UCSD-AML1 (cell line): ENCODE data around the gene PTPRG.

Source experiments
- DNase-seq: peaks from one replicate; lab custom pipeline; 2025; ENCODE audit not compliant: unreplicated experiment; lab: John Stamatoyannopoulos, UW

PTPRG gene

DNA sequence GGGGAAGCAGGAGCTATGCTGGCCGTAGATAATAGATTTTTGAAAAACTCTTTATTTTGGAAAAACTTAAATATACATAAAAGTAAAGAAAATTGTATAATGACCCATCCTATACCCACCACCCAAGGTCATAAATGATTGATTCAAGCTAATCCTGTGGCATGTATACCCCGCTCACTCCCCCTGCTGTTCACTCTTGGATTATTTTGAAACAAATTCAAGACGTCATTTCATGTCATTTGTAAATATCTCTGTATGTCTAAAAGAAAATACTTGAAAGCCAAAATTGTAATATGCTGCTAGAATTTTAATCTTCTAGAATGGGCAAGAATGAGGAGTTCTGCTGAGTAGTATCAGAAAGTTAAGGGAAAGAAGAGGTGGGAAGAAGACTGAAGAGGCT is 570.2 kb downstream of the PTPRG start:
- DNase-seq, result no peak

- no peak for DNase-seq
These were observed 570.7 kb downstream of the PTPRG start for GRCh38 chr3:62132027-62132602.

DNA sequence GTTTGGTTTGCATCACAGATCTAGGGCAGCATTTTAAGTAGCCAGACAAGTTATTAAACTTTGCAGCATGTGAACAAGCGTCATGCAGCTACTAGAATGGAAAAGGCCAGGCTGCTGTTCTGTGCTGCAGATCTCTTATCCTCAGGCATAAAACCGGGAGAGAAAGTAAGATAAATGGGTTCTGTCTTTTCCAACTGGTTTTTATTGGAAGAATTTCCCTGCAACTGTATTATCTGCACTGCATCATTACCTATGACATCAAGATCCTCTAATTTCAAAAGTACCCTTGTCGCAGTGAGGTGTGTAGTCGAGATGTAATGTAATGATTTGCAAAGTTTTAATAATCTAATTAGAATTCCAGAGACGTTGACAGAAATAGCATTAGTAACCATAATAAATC is 571.6 kb downstream of the PTPRG start:
- no peak for DNase-seq

DNA sequence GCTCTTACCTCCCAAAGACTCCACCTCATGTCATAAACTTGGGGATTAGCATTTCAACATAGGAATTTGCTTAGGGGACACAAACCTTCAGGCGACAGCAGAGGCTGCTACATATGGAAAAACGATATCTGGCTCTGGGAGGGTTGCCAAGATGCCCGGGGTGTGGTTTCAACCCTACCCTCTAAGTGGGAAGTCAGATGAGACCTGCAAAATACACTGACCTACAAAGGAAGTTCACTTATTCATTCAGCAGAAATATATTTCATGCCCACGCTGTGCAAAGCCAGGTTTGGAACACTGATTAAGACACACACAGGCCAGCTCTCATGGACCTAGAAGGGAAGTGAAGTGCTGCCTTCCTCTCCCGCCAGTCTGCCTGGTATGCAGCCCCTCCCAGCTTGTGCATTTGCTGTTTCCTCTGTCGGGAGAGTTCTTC is 572.7 kb downstream of the PTPRG start:
- DNase-seq, result no peak

GRCh38 chr3:62135741-62136140 is 574.4 kb downstream of the PTPRG start:
- DNase-seq, result no peak

- no peak for DNase-seq
These were observed 578.6 kb downstream of the PTPRG start for GRCh38 chr3:62139957-62140356.

- DNase-seq, result no peak
These were observed 581.1 kb downstream of the PTPRG start for GRCh38 chr3:62142331-62143085.

DNA sequence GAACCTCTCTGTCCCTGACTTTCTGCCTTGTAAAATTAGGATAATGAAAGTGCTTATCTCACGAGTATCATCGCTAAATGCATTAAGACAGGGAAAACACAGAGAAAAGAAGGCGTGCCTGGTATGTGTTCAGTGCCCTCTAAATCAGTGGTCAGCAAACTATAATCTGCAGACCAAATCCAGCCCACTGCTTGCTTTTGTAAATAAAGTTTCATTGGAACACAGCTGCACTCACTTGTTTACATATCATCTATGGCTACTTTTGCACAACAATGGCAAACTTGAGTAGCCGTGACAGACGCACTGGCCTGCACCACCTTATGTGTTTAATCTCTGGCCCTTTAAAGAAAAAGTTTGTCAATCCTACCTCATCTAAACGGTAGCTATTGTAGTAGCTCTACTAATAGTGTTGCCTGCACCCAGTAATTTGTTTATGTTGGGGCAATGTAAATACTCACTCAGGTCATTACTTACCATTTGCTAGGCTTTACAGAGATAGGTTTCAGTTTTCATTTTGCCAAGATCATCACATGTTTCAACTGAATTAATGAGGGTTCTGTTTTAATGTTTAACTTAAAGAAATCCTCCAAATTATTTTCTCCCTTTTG is 582.6 kb downstream of the PTPRG start:
- DNase-seq, result no peak

- DNase-seq, result no peak
These were observed 583.1 kb downstream of the PTPRG start for GRCh38 chr3:62144482-62144881.

DNA sequence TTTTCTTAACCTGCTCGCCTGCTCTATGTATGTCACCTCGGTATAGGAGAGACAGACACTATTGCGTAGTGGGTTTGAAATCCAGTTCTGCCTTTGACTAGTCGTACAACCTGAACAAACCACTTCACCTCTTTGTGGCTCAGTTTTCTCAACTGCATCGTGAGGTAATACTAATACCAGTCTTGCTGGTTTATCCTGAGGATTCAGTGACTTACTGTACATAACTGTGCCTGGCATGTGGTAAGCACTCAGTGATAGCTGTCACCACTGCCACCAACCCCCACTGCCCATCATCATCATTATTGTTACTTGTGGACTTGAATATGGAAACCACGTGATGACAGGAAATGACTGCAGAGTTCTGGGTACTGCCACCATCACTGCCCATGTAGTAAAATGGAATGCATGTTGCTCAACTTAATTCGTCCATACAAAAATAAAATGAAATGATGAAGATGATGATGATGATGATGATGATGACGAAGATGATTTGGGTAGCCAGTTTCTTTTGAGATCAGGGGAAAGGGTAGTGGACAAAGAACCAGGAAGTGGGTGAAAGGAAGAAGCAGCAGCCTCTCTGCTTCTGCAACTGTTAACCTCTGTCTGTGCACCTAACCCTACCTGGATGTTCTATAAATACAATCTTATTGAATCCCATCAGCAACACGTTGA is 583.9 kb downstream of the PTPRG start:
- no peak for DNase-seq

DNA sequence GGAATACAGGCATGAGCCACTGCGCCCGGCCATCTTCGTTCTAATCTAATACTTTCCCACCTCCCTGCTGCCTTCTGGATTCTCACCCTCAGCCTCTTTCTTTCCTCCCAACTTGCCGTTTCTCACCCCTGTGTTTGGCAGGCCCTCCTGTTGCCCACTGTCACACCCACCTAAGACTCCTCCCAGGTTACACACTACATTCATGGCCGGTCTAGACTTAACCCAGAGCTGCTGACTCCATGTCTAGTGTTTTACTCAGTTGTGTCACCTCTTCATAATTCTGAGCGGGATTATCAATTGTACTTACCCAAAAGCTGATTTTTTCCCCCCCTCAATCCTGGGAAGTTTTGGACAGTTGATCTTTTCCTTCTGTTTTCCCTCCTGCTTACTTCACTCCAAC is 588.2 kb downstream of the PTPRG start:
- no peak for DNase-seq

- DNase-seq, result no peak
These were observed 588.6 kb downstream of the PTPRG start for GRCh38 chr3:62149962-62150361.

GRCh38 chr3:62151591-62151990 is 590.2 kb downstream of the PTPRG start:
- no peak for DNase-seq

DNA sequence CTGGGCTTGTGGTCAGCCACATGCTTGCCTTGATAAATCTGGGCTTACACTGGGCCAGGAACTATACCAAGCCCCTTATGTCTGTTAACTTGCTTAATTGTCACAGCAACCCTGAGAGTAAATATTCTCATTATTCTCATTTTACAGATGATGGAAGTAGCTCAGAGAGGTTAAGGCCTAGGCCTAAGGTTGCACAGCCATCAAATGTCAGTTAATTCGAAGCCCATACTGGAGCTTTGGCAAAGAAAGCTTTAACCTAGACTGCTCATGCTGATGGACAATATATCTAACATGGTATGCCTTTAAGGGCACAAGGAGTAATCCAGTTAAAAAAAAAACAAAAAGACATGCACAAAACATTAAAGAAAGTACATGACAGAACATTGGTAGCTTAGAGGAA is 591.9 kb downstream of the PTPRG start:
- no peak for DNase-seq

DNA sequence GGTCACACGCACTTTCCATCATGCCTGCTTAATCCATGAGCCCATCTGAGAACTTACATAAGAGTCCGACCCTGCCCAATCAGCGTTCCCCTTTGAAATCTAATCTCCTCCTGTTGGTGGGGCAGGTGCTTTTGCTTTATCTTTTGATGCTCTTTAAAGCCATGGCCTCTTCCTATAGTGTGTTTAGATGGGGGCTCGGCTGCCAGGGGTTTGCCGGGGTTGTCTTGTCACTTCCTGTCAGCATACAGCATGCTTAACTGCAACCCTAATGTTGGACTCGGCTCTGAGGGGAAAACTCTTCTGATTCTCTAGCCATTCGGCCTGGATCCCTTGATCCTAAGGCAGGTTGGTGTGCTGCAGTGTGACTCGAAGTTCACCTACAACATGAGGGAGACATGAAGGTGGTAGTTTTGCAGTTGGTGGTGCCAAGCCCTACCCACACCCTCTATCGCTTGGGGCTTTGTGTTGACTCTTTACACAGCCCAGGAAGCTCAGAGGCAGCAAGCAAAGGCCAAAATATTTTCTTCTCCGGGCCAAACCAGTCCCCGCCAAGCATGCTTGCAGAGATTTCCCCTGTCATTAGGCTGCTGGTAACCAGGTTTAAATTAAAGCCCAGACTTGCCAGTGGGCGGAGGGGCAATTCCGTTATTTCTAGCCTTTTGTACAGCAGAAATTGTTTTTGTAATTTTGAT is 593.2 kb downstream of the PTPRG start:
- no peak for DNase-seq

DNA sequence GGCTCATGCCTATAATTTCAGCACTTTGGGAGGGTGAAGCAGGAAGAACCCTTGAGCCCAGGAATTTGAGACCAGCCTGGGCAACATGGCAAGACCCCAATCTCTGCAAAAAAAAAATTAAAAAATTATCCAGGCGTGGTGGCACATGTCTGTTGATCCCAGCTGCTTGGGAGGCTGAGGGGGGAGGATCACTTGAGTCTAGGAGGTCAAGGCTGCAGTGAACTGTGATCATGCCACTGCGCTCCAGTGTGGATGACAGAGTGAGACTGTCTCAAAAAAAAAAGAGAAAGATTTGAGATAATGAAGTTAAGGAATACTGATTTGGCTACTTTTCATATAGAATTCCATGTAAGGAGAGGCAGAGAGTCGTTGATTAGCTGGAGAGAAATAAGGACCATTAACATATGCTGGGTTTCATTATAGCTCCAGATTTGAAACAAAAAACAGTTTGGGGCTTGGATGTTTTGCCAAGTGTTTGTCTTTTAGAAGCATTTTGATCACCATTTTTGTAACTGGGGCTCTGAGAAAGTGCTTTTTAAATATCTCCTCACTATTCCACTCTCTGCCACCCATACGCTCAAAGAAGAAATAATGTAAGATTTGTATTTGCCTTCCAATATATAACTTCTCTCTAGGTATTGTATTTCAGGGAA is 597.8 kb downstream of the PTPRG start:
- DNase-seq, result no peak

GRCh38 chr3:62159709-62160092 is 598.3 kb downstream of the PTPRG start:
- no peak for DNase-seq

GRCh38 chr3:62161371-62161770 is 600.0 kb downstream of the PTPRG start:
- DNase-seq, result no peak

DNA sequence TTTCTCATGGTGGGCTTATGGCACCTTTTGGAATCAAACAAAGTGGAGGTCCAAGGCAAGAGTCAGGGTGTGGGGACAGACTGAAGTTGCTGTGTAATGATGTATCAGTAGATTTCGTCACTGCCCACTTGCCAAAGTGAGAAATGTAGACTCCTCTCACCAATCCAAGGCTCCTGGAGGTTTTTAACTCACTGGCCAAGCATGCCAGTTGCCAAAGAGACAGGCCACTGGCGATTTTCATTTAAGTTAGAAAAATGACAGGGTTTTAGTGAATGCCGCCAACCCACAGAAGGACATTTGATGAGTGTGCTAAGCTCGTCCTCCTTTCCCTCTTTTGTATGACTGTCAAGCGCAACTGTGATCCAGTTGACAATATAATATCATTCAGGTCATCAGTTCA is 602.8 kb downstream of the PTPRG start:
- DNase-seq, result no peak

- no peak for DNase-seq
These were observed 603.4 kb downstream of the PTPRG start for GRCh38 chr3:62164746-62165145.
